ENCODE data around the gene PLGRKT.
"Not testable (repeated sequence)": the region's sequence is repeated elsewhere in the genome, so short reads cannot be mapped to it uniquely, and the experiment has no call there.

The PLGRKT gene

DNA sequence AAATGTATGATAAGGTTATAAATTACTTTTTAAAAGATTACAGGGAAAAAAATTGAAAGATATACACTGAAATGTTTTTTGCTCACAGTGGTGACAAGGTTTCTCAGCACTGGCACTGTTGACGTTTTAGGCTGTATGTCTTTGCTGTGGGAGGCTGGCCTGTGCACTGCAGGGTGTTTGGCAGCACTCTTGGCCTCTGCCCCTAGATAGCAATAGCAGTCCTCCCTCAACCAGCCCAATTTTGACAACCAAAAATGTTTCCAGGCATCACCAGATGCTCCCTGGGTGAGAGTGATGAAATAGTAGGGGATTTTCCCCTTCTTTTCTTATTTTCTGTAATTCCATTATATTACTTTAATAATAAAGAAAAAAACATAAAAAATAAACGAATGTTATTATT lies 15.9 kb upstream of the PLGRKT start:
- no peak for DNase-seq (ENCODE audit: extremely low spot score, insufficient read length, low read depth)
- peak; percentile 89 for FAIRE-seq

DNA sequence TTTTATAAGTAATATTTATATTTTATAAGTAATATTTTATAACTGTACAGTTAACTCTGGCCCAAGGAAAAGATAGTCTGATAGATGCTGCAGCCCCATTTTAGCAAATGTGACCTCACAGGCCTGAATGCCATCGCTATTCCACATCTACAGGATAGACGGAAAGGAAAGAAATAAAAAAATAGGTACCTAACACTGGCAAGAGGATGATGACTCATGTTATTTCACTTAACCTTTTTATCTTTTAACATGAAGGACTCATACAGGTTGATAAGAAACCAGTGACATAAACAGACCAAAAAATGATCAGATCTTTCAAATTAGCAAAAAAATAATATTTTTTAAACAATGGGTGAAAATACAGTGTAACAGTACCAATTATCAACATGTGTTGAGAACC lies 15.3 kb upstream of the PLGRKT start:
- no peak for DNase-seq (ENCODE audit: extremely low spot score, insufficient read length, low read depth)
- peak; percentile 12 for FAIRE-seq

DNA sequence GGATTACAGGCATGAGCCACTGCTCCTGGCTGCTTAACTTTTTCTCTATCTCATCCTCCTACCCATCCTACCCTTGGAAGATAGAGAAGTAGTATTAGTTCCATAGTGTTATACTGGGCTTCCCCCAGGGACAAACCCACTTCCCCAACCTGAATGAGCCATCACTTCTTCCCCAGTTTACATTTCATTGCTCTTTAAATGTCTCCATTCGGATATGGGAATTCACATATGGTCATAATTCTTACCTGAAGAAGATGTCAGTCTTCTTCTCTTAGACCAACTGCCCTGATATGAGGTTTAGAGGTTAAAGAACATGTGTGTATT lies 14.5 kb upstream of the PLGRKT start:
- FAIRE-seq (no peak), DNase-seq (ENCODE audit: extremely low spot score, insufficient read length, low read depth) (no peak)

DNA sequence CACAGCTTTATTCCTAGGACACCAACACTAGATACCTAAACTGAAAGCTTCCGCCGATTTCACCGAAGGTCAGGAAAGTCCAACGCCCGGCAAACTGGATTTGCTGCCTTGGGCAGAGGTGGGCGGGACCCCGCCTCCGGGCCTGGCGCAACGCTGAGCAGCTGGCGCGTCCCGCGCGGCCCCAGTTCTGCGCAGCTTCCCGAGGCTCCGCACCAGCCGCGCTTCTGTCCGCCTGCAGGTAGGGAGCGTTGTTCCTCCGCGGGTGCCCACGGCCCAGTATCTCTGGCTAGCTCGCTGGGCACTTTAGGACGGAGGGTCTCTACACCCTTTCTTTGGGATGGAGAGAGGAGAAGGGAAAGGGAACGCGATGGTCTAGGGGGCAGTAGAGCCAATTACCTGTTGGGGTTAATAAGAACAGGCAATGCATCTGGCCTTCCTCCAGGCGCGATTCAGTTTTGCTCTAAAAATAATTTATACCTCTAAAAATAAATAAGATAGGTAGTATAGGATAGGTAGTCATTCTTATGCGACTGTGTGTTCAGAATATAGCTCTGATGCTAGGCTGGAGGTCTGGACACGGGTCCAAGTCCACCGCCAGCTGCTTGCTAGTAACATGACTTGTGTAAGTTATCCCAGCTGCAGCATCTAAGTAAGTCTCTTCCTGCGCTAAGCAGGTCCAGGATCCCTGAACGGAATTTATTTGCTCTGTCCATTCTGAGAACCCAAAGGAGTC lies 12.8 kb upstream of the PLGRKT start, which contains the start of gene CD274:
Gene CD274, plus strand, starts transcription at position 184 of the 733 bp plus-strand sequence. CDS start 5,572 bp downstream, outside the sequence.
- FAIRE-seq (peak; percentile 99), DNase-seq (ENCODE audit: extremely low spot score, insufficient read length, low read depth) (peak; percentile 45)

DNA sequence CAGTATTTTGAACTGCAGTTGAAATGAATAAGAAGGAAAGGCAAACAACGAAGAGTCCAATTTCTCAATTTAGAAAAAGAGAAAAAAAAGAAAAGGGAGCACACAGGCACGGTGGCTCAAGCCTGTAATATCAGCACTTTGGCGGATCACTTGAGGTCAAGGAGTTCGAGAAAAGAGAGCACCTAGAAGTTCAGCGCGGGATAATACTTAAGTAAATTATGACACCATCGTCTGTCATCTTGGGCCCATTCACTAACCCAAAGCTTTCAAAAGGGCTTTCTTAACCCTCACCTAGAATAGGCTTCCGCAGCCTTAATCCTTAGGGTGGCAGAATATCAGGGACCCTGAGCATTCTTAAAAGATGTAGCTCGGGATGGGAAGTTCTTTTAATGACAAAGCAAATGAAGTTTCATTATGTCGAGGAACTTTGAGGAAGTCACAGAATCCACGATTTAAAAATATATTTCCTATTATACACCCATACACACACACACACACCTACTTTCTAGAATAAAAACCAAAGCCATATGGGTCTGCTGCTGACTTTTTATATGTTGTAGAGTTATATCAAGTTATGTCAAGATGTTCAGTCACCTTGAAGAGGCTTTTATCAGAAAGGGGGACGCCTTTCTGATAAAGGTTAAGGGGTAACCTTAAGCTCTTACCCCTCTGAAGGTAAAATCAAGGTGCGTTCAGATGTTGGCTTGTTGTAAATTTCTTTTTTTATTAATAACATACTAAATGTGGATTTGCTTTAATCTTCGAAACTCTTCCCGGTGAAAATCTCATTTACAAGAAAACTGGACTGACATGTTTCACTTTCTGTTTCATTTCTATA lies 12.0 kb upstream of the PLGRKT start:
- peak; percentile 53 for FAIRE-seq

DNA sequence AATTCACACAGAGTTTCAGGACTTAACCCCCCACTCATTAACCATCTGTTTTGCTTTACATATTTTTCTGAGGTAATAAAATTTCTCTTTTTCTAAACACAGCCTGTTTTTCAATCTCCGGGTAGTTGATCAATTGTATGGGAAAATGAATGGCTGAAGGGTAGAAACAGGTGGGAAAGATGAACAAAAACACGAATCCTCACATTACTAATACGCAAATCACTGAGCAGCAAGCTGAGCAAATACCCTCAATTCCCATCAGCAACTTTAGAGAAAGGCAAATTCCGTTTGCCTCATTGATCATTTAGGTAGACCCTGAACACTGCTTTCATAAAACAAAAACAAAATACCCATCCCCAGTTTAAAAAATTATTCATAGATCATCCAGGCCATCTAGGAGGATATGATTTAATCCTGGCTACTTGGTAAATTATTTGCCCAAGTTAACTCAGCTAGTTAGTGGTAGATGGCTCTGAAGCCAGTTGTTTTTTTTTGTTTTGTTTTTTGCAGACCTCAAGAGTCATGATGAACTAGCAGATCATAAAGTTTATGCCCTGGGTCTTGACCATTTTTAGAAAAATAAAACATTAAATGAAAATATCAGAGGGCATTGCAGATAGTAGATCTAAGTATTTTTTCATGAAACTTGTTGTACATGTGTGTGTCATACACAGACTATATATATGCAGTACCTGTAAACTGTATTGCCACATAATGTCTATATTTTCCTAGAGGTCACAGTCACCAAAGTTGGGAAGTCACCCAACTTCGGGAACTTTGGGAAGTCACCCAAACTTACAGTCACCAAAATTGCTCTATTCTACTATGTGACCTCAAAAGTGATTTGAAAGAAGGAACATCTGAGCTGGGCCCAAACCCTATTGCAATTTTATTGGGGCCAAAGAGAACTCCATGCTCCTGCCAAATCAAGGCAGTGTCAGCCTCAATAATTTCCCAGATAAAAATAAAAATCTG lies 11.0 kb upstream of the PLGRKT start:
- FAIRE-seq (peak; percentile 90), DNase-seq (ENCODE audit: extremely low spot score, insufficient read length, low read depth) (no peak)

More for the DNA sequence above, 12.0 kb upstream of the PLGRKT start:
- no peak for DNase-seq (ENCODE audit: extremely low spot score, insufficient read length, low read depth)

DNA sequence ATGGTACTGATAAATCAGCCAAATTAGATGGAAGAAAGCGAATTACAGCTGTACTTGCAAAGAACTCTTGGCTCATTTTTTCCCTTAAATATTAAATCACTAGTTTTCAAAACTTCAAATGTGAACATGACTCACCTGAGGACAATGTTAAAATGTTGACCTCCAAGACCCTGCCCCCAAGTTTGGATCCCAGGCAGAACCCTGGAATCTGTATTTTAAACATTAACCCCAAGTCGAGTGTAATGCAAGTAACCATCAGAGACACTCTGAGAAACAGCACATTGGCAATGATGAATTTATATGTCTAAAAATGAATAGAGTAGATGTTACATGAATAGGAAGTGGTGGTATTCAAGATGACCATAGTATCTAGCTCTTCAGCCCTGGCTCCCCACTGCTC lies 10.3 kb upstream of the PLGRKT start:
- DNase-seq (ENCODE audit: extremely low spot score, insufficient read length, low read depth): no peak

DNA sequence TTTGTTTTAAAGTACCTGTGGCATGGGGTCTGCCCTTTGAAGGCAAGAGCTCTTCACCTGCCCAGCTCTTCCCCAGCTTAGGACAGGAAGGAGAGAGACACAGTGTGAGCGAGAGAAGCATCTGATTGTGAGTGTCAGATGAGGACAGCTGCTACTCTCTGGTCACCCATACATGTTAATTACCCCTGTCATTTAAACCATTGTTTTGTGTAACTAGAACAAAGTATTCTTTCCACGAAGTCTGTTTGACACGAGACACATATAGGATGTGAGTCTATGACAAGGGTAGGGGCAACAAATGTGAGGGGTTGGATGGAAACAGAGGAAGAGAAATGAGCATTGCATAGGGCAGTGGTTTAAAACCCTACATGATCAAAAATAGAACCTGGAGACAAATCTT lies 9.6 kb upstream of the PLGRKT start:
- DNase-seq (ENCODE audit: extremely low spot score, insufficient read length, low read depth): no peak
- FAIRE-seq: no peak

More for the DNA sequence above, 10.3 kb upstream of the PLGRKT start:
- FAIRE-seq: no peak

DNA sequence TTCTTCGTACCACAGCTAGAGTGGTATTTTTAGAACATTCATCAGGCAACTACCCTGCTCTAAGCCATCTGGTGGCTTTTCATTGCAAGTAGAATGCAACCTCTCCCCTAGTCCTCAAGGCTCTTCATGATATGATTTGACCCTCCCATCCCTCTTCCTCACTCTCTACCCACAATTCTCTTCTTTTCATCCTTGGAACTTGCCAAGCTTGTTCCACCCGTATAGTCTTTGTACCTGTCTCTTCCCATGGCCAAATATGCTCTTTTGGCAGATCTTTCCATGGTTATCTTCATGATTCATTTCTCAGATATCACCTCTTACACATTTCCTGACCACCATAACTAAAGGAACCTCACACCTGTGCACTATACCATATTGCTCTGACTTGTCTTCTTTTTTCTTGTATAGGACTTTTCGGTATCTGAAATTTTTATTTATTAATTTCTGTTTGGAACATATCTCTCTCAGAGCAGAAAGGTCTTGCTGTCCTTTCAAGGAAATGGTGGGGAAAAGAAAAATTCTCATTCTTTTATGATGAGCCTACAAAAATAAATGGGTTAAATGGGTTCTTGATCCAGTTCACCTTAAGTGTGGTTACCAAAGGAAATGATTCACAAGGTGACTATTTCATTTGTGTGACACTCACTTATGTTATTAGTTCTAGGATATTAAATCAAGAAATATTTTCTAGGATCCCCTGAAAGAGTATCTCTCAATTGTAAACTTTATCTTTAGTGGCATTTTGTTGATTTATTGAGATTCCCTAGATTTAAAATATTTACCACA lies 8.9 kb upstream of the PLGRKT start:
- FAIRE-seq: peak; percentile 62
- no peak for DNase-seq (ENCODE audit: extremely low spot score, insufficient read length, low read depth)

DNA sequence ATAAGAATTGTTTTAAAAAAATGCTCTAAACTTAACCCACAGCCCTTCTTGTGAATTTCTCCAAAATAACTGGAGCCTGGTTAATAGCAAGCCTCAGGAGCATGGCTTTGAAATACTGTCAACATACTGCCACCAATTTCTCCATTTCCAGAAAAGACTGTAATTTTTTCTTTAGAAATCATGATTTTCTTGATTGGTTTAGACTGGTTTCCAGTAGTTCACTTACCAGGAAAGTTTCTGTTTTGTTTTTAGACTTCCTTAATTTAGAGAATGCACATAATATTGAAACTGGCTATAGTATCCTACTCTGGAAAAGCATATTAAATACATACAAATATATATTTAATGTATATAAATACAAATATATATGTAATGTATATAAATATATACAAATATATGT lies 8.2 kb upstream of the PLGRKT start:
- DNase-seq (ENCODE audit: extremely low spot score, insufficient read length, low read depth) (no peak), FAIRE-seq (peak; percentile 36)

DNA sequence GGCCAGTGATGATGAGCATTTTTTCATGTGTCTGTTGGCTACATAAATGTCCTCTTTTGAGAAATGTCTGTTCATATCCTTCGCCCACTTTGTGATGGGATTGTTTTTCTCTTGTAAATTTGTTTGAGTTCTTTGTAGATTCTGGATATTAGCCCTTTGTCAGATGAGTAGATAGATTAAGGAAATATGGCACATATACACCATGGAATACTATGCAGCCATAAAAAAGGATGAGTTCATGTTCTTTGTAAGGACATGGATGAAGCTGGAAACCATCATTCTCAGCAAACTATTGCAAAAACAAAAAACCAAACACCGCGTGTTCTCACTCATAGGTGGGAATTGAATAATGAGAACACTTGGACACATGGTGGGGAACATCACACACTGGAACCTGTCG lies 7.4 kb upstream of the PLGRKT start:
- not testable (repeated sequence) for FAIRE-seq

DNA sequence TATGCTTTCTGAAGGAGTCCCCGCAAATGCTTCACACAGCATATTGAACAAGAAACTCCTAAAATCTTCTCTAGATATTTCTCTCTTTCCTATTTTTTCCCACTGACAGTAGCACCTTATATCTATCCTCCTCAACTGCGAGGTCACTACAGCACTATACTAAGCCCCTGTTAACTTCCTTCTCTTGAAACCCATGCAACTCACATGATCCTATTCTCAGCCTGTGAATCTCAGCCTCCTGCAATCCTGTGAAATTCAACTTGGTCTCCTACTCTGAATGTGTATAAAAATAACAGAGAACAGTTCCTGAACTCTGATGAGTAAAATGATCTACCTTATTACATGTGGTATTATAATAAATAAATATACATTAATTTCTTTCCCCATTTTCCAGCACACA lies 6.1 kb upstream of the PLGRKT start:
- no peak for DNase-seq (ENCODE audit: extremely low spot score, insufficient read length, low read depth)
- FAIRE-seq: no peak

More for the DNA sequence above, 7.4 kb upstream of the PLGRKT start:
- not testable (repeated sequence) for DNase-seq (ENCODE audit: extremely low spot score, insufficient read length, low read depth)

DNA sequence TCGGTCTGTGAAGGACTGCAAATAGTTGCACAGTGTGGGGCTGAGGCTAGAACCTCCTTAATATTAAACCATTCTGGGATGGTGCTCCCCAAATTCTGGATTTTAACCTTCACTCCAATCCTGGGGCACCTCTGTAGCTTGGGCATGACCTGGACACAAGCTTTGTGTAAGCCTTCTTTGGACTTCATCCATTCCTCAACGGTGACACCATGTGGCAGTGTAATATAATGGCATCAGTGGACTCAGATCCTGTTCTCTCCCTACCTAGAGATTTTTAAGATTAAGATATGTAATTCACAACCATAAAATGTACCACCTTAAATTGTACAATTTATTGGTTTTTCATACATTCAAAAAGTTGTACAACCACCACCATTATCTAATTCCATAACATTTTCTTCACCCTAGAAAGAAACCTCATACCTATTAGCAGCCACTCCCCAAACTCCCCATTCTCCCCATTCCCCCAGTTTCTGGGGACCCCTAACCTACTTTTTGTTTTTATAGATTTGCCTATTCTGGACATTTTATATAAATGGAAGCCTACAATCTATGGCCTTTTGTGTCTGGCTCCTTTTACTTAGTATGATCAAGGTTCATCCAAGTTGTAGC lies 4.8 kb upstream of the PLGRKT start:
- no peak for DNase-seq (ENCODE audit: extremely low spot score, insufficient read length, low read depth)
- peak; percentile 85 for FAIRE-seq

DNA sequence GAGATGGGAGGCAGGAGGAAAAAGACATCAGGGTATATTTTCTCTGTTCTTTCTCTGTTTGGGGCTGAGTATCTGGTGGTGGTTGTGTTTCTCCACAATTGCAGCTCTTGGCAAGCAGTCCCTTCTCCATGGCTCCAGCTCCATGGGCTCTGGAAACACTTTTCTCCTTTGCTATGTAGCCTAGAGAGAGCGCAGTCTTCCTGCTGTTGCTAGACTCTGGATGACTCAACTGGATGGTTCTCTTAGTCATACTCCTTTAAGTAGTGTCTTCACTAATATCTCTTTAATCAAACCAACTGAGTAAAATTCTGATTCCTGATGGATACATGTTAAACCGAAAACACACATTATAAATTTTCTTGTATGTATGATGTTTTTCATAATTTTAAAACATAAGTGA lies 3.3 kb upstream of the PLGRKT start:
- FAIRE-seq: no peak
- DNase-seq (ENCODE audit: extremely low spot score, insufficient read length, low read depth): no peak

DNA sequence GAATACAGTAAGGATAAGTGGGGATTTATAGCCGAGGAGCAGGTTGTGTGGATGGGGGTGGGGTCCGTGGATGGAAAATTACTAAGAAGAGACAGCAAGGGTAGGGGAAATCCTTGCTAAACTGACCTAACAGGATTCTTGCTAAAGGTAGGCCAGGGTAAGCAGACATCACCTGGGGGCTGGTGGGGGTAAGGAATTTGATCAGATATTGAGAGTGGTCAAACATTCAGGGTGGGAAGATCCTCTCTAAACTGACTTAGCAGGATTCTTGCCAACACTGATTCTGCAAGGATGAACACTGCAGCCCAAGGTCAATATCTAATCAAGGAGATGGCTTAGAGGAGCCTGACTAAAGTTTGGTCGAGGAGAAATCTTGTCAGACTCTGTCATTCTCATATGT lies 2.7 kb upstream of the PLGRKT start:
- FAIRE-seq (no peak), DNase-seq (ENCODE audit: extremely low spot score, insufficient read length, low read depth) (no peak)

DNA sequence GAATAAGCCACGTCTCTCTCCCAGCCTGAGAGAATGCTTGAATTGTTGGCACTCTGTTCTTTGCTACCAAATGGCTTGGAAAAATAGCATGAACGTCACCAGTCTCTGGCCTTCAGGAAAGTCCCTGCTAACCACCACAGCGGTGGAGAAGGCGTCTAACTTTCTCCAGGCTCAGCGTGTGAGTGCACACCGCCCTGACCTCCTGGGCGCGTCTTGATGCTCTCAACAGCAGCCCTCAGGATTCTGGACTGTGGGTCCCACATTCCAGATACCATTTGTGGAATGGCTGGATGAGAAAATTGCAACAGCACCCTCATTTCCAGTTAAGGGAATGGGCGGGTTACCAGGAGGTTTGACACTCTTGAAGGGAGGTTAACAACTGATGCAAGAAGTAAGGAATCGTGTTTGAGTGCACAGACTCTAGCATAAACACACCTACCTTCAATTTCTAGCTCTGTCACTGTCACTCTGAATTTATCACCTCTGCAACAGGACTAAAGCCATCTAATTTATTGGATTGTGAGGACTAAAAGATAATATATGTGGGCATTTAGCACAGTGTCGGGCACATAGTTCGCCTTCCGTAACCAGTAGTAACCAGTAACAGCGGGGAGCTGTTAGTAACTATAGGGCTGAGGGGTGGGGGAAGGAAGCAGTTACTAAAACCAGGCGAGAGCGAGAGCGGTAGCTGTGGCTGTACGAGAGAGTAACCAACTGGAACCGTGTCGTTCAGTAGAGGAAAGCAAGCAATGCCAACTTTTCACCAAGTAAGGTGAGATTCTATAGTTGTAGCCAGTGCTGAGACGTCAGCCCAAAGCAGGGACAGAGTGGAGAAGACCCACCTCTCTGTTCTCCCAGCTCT lies 807 bp upstream of the PLGRKT start:
- FAIRE-seq (peak; percentile 99), DNase-seq (ENCODE audit: extremely low spot score, insufficient read length, low read depth) (no peak)

DNA sequence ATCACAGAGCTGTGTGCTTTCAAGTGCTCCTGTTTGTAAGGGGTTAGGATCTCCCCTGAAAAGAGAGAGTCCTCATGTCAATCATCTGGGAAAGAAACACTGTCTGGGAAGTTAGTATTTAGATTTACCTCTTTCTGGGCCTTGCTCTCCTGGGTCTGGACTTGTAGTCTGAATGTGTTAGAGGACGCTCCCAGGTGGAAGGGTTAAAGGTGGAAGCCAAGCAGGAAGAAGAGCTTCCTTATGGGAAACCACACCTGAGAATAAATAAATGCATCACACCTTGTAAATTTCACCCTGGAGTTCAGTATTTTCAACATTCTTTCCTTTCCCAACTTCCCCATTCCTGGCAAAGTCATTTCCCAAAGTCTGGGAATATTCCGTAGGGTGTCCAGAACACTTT lies 1.3 kb downstream of the PLGRKT start:
- no peak for DNase-seq (ENCODE audit: extremely low spot score, insufficient read length, low read depth)
- peak; percentile 31 for FAIRE-seq

DNA sequence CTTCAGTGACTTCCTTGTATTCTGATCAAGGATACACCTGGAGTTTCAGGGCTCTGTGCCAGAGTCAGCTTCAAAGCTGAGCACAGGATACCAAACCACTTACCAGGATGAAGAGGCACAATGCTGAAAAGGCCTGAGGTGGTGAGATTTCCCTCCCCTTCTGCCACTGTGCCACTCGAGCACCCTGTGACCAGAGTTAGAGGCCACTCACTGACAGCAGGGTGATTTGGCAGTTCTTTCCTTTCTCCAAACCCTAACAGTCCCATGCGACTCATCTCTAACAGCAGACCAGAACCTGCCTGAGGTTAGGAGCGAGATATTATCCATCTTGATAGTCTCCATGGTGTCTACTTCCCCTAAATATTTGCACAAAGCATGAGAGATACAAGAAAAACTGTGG lies 1.8 kb downstream of the PLGRKT start:
- FAIRE-seq: no peak
- no peak for DNase-seq (ENCODE audit: extremely low spot score, insufficient read length, low read depth)
